Fibroblast of lung (primary cell): ENCODE data around the gene MLKL.

ENCODE experiments used
- EZH2 ChIP-seq: IDR thresholded peaks from 2 replicates; pipeline ENCODE4 v1.5.1; 2012; ENCODE audit warnings: low read length, control low read depth, mild to moderate bottlenecking; ENCODE audit errors: missing control alignments
- TF ChIP-seq, protein P1 (sequence below), 2 donors: IDR thresholded peaks in 1 of 2; conservative IDR thresholded peaks in 1 of 2; 1 replicate in 1 of 2; 2 replicates in 1 of 2; pipeline ENCODE4 v1.5.1; 2011 to 2012; ENCODE audit warnings: low read length in 2 of 2, control low read depth in 1 of 2, inconsistent platforms in 1 of 2, low read depth in 1 of 2, mild to moderate bottlenecking in 1 of 2

DNA sequence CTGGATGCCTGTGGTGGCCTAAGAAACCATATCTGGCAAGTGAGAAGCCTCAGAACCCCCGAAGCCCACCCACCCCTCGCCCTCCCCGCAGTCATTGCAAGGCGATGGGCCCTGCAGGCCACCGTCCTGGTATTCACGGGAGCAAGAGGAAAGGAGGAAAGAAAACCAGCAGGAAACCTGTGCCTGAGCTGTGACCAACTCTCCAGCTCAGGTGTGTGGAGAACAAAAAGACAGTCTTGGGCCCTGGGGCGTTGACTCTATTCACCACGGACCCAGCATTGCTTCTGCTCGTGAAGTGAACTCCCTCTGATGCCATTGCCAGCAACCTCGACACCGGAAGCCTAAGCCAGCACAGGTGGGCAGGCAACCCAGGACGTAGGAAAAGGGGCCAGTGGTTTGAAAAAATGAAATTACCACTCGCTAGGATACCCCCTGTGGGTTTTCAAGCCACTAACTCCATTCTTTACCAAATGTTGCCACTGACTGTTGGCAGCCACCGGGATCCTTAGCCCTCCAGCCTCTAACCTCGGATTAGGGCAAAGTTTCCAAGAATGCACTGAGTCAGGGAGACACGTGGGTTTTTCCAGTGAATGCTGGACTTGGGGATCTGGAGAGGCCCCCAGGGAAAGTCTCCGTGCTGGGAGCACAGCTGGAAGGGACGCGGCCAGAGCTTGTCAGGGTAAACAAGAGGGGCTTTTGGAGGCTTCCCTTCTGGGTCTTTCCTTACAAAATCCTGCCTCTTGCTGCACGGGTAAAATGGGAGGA lies 48.8 kb upstream of the MLKL start:
- TF ChIP-seq, protein P1, sequence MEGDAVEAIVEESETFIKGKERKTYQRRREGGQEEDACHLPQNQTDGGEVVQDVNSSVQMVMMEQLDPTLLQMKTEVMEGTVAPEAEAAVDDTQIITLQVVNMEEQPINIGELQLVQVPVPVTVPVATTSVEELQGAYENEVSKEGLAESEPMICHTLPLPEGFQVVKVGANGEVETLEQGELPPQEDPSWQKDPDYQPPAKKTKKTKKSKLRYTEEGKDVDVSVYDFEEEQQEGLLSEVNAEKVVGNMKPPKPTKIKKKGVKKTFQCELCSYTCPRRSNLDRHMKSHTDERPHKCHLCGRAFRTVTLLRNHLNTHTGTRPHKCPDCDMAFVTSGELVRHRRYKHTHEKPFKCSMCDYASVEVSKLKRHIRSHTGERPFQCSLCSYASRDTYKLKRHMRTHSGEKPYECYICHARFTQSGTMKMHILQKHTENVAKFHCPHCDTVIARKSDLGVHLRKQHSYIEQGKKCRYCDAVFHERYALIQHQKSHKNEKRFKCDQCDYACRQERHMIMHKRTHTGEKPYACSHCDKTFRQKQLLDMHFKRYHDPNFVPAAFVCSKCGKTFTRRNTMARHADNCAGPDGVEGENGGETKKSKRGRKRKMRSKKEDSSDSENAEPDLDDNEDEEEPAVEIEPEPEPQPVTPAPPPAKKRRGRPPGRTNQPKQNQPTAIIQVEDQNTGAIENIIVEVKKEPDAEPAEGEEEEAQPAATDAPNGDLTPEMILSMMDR (conservative IDR thresholded peaks at IDR 0.05 in 1 of 2, IDR thresholded peaks at IDR 0.05 in 1 of 2; ENCODE audit: low read depth in 1 of 2, low read length in 2 of 2): no peak
- TF ChIP-seq EZH2: no peak
